Measurements from ENCODE around the gene SCN8A.

The SCN8A gene

GRCh38 chr12:51687177-51687576 is 96.1 kb downstream of the SCN8A start:
- DNase-seq (ENCODE audit: low spot score), result no peak
- H3K9me3 ChIP-seq (ENCODE audit: severe bottlenecking), result no peaks in the 10 kb centered on the region
- H3K27ac ChIP-seq (ENCODE audit: poor library complexity, severe bottlenecking), result peak overlapping the region; percentile 66
- no peak; the same call in 2 of the 3 replicates for ATAC-seq (ENCODE audit: low read depth)
- H3K36me3 ChIP-seq (ENCODE audit: low read depth), result no peaks in the 10 kb centered on the region
- no peak overlapping the region for H3K4me3 ChIP-seq (ENCODE audit: severe bottlenecking)
- no peaks in the 10 kb centered on the region for H3K27me3 ChIP-seq (ENCODE audit: insufficient read depth, poor library complexity, severe bottlenecking)
- no peak for TF ChIP-seq CTCF (IDR thresholded peaks at IDR 0.05; ENCODE audit: poor library complexity, severe bottlenecking)
- peaks cover 34% of the 10 kb centered on the region for H3K4me1 ChIP-seq (ENCODE audit: insufficient read depth, poor library complexity, severe bottlenecking)

GRCh38 chr12:51687614-51688013 is 96.6 kb downstream of the SCN8A start:
- H3K4me1 ChIP-seq (ENCODE audit: insufficient read depth, poor library complexity, severe bottlenecking), result peaks cover 34% of the 10 kb centered on the region
- DNase-seq (ENCODE audit: low spot score) (no peak), ATAC-seq (ENCODE audit: low read depth) (peak; percentile 69)
- no peak for TF ChIP-seq CTCF (IDR thresholded peaks at IDR 0.05; ENCODE audit: poor library complexity, severe bottlenecking)
- H3K27ac ChIP-seq (ENCODE audit: poor library complexity, severe bottlenecking), result peak overlapping the region; percentile 66
- no peaks in the 10 kb centered on the region for H3K27me3 ChIP-seq (ENCODE audit: insufficient read depth, poor library complexity, severe bottlenecking)
- H3K36me3 ChIP-seq (ENCODE audit: low read depth), result no peaks in the 10 kb centered on the region
- H3K4me3 ChIP-seq (ENCODE audit: severe bottlenecking), result no peak overlapping the region
- no peaks in the 10 kb centered on the region for H3K9me3 ChIP-seq (ENCODE audit: severe bottlenecking)

- no peak for TF ChIP-seq CTCF (IDR thresholded peaks at IDR 0.05; ENCODE audit: poor library complexity, severe bottlenecking)
- DNase-seq (ENCODE audit: low spot score) (no peak), ATAC-seq (ENCODE audit: low read depth) (no peak)
- Histone ChIP-seq H3K27me3 (ENCODE audit: insufficient read depth, poor library complexity, severe bottlenecking) (no peaks in the 10 kb centered on the region), H3K27ac (ENCODE audit: poor library complexity, severe bottlenecking) (no peak overlapping the region), H3K4me1 (ENCODE audit: insufficient read depth, poor library complexity, severe bottlenecking) (peaks cover 18% of the 10 kb centered on the region), H3K9me3 (ENCODE audit: severe bottlenecking) (no peaks in the 10 kb centered on the region), H3K36me3 (ENCODE audit: low read depth) (no peaks in the 10 kb centered on the region), H3K4me3 (ENCODE audit: severe bottlenecking) (no peak overlapping the region)
These were observed 99.0 kb downstream of the SCN8A start for GRCh38 chr12:51689983-51690382.

- Histone ChIP-seq H3K4me1 (ENCODE audit: insufficient read depth, poor library complexity, severe bottlenecking) (peaks cover 10% of the 10 kb centered on the region), H3K36me3 (ENCODE audit: low read depth) (no peaks in the 10 kb centered on the region), H3K27me3 (ENCODE audit: insufficient read depth, poor library complexity, severe bottlenecking) (no peaks in the 10 kb centered on the region), H3K9me3 (ENCODE audit: severe bottlenecking) (no peaks in the 10 kb centered on the region), H3K27ac (ENCODE audit: poor library complexity, severe bottlenecking) (no peak overlapping the region), H3K4me3 (ENCODE audit: severe bottlenecking) (no peak overlapping the region)
- TF ChIP-seq CTCF (IDR thresholded peaks at IDR 0.05; ENCODE audit: poor library complexity, severe bottlenecking), result no peak
- no peak for ATAC-seq (ENCODE audit: low read depth)
- no peak for DNase-seq (ENCODE audit: low spot score)
These were observed 101.0 kb downstream of the SCN8A start for GRCh38 chr12:51692016-51692415.

GRCh38 chr12:51693569-51693968 is 102.5 kb downstream of the SCN8A start:
- no peak for ATAC-seq (ENCODE audit: low read depth)
- H3K27ac ChIP-seq (ENCODE audit: poor library complexity, severe bottlenecking), result no peak overlapping the region

More at GRCh38 chr12:51693569-51693968, 102.5 kb downstream of the SCN8A start:
- H3K4me3 ChIP-seq (ENCODE audit: severe bottlenecking), result no peak overlapping the region
- no peaks in the 10 kb centered on the region for H3K27me3 ChIP-seq (ENCODE audit: insufficient read depth, poor library complexity, severe bottlenecking)
- no peaks in the 10 kb centered on the region for H3K36me3 ChIP-seq (ENCODE audit: low read depth)
- TF ChIP-seq CTCF (IDR thresholded peaks at IDR 0.05; ENCODE audit: poor library complexity, severe bottlenecking), result no peak
- H3K4me1 ChIP-seq (ENCODE audit: insufficient read depth, poor library complexity, severe bottlenecking), result no peaks in the 10 kb centered on the region
- no peaks in the 10 kb centered on the region for H3K9me3 ChIP-seq (ENCODE audit: severe bottlenecking)
- DNase-seq (ENCODE audit: low spot score), result no peak

All from RWPE2 (cell line).